Body of pancreas (tissue), 4 donors: ENCODE measurements around the gene LRRN3. TPM values are rescaled to one million over a fixed set of nuclear protein-coding genes. Genes with fewer than 3 reads are reported as not detected.

ENCODE experiments used
- ATAC-seq: fragments of 150-250 bp; one replicate; pipeline ENCODE4 v1.9.1; 2016
- DNase-seq, 4 donors: peaks; one replicate each; pipeline ENCODE4 v3.0.0-alpha.2; 2019
- H3K27ac ChIP-seq, 4 donors: fragments of 200-600 bp; sonication (generic); 1 replicate in 3 of 4; 2 replicates in 1 of 4; pipeline versions ENCODE4 v1.5.1 to v1.6.1; 2016 to 2019; ENCODE audit warnings: mild to moderate bottlenecking in 1 of 4, mixed read lengths in 1 of 4, moderate library complexity in 1 of 4
- H3K27me3 ChIP-seq, 2 donors: fragments of 200-600 bp; sonication (generic); one replicate each; pipeline ENCODE4 v1.6.0; 2016; ENCODE audit warnings: mild to moderate bottlenecking in 1 of 2
- H3K36me3 ChIP-seq, 2 donors: fragments of 200-600 bp; sonication (generic); replicated peaks in 1 of 2; 2 replicates each; pipeline ENCODE4 v1.5.1; 2016; ENCODE audit warnings: low read depth in 2 of 2; ENCODE audit not compliant: insufficient read depth in 1 of 2
- H3K4me1 ChIP-seq: fragments of 200-600 bp; sonication (generic); one replicate; pipeline ENCODE4 v1.6.0; 2016
- H3K4me3 ChIP-seq, 2 donors: fragments of 200-600 bp; sonication (generic); 1 replicate in 1 of 2; 2 replicates in 1 of 2; pipeline ENCODE4 v1.5.1; 2016 to 2019
- H3K9me3 ChIP-seq, 3 donors: fragments of 200-600 bp; sonication (generic); 1 replicate in 2 of 3; 2 replicates in 1 of 3; pipeline ENCODE4 v1.5.1; 2016
- POLR2A ChIP-seq, 3 donors: fragments of 450-650 bp; IDR thresholded peaks; one replicate each; pipeline ENCODE4 v1.6.1; 2016; ENCODE audit warnings: antibody characterized with exemption in 3 of 3, mild to moderate bottlenecking in 2 of 3
- WGBS, 2 donors: methylation state at CpG; one replicate each; pipeline ENCODE4 v1.1.5; 2017; 5-methylcytosine and 5-hydroxymethylcytosine counted together
- intact Hi-C: fragments of 100-400 bp; cut with DNase I; formaldehyde crosslinking; loops from one replicate; pipeline ENCODE4 v1.15.1; 2023
- total RNA-seq, 2 donors: library from RNA; depleted of rRNA; stranded (reverse); fragments of >200 nt; gene quantifications; one replicate each; pipeline ENCODE4 v1.1.0, GENCODE V29; 2016
- TF ChIP-seq, protein P1 (sequence below), 7 experiments: fragments of 450-650 bp in 4 of 7; fragments of 200-600 bp in 3 of 7; sonication (generic) in 3 of 7; IDR thresholded peaks; one replicate each; pipeline ENCODE4 v1.5.1; 2016 to 2019; ENCODE audit warnings: antibody characterized with exemption in 7 of 7

The LRRN3 gene
- total RNA-seq, 2 donors from 2014 or later = 0.26 to 2.6 TPM

DNA sequence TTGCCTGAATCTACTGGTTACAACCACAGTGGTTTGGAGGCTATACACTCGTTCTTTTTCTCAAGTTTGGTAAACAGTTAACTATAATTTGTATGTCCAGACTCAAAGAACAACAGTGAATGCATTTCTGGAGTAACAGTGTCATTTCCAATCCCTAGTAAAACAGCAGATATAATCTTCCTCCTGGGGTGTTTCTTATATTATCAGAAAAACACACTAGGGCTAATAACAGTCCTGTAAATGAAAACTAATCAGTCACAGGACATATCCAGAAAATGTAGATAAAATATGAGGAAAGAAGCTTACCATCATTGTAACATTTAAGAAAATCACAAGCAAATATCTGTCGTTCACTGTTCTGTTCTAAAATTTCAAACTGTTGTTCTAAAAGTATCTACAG is 82.6 kb downstream of the LRRN3 start:
- Histone ChIP-seq H3K9me3 (no peaks in the 10 kb centered on the region), H3K36me3 (no peaks in the 10 kb centered on the region), H3K27me3 (no peaks in the 10 kb centered on the region), H3K4me1 (peaks cover 10% of the 10 kb centered on the region), H3K4me3 (no peak overlapping the region), H3K27ac (no peak overlapping the region)
- DNase-seq (no peak), ATAC-seq (no peak)
- intact Hi-C loops = no loop called here
- TF ChIP-seq POLR2A (IDR thresholded peaks at IDR 0.05) = no peak
- TF ChIP-seq, protein P1, sequence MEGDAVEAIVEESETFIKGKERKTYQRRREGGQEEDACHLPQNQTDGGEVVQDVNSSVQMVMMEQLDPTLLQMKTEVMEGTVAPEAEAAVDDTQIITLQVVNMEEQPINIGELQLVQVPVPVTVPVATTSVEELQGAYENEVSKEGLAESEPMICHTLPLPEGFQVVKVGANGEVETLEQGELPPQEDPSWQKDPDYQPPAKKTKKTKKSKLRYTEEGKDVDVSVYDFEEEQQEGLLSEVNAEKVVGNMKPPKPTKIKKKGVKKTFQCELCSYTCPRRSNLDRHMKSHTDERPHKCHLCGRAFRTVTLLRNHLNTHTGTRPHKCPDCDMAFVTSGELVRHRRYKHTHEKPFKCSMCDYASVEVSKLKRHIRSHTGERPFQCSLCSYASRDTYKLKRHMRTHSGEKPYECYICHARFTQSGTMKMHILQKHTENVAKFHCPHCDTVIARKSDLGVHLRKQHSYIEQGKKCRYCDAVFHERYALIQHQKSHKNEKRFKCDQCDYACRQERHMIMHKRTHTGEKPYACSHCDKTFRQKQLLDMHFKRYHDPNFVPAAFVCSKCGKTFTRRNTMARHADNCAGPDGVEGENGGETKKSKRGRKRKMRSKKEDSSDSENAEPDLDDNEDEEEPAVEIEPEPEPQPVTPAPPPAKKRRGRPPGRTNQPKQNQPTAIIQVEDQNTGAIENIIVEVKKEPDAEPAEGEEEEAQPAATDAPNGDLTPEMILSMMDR (IDR thresholded peaks at IDR 0.05) = no peak
- 76 to 77% methylated on average over 2 of the region's 2 CpGs for WGBS, 2 donors

DNA sequence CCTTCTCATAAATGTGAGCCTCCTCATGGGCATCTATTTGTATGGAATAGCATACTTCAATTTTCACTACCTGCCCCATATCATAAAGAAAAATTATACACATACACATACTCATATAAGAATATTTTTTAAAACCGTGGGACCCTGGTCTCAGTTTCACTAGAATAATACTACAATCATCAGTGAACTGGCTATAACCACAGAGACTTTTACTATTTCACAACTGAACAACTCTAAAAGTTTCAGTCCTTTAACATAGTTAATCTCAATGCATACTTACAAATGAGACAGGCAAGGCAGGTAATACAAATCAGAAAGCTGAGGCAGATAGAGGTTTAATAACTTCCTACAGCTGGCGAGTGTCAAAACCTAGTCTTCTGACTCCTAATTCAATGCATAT is 83.1 kb downstream of the LRRN3 start:
- H3K4me3 ChIP-seq = no peak overlapping the region
- H3K27me3 ChIP-seq = no peaks in the 10 kb centered on the region
- 67 to 71% methylated on average over 2 of the region's 2 CpGs for WGBS, 2 donors
- no peak for TF ChIP-seq POLR2A (IDR thresholded peaks at IDR 0.05)
- TF ChIP-seq, protein P1 (IDR thresholded peaks at IDR 0.05) = no peak
- intact Hi-C loops = no loop called here
- H3K36me3 ChIP-seq = no peaks in the 10 kb centered on the region
- H3K4me1 ChIP-seq = peaks cover 10% of the 10 kb centered on the region
- no peak for ATAC-seq
- DNase-seq = no peak
- H3K27ac ChIP-seq = no peak overlapping the region
- no peaks in the 10 kb centered on the region for H3K9me3 ChIP-seq

DNA sequence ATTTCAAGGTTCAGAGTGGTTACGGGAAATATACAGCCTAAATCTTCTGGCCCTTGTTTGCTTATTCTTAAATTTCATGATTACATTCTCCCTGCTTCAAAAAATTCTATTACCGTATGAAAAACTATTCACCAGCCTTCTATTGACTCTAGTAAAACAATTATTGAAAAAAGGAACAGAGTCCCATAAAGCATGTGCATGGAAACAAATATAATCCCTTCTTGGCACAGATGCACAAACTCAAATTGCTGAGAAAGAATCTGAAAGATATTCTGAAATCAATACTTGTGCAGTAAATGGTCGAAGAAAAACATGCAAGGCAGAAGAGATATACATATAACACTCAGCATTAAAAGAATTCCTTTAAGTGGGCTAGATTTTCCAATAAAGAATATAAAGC is 83.6 kb downstream of the LRRN3 start:
- ATAC-seq (no peak), DNase-seq (no peak)
- no peak overlapping the region for H3K27ac ChIP-seq
- TF ChIP-seq, protein P1 (IDR thresholded peaks at IDR 0.05) = no peak
- TF ChIP-seq POLR2A (IDR thresholded peaks at IDR 0.05) = no peak
- H3K36me3 ChIP-seq = no peaks in the 10 kb centered on the region
- 20 to 32% methylated on average over 3 of the region's 3 CpGs for WGBS, 2 donors
- intact Hi-C loops = no loop called here
- H3K27me3 ChIP-seq = no peaks in the 10 kb centered on the region
- peaks cover 10% of the 10 kb centered on the region for H3K4me1 ChIP-seq
- H3K4me3 ChIP-seq = no peak overlapping the region
- no peaks in the 10 kb centered on the region for H3K9me3 ChIP-seq
